ENCODE results near the gene KIAA0513.

DNA sequence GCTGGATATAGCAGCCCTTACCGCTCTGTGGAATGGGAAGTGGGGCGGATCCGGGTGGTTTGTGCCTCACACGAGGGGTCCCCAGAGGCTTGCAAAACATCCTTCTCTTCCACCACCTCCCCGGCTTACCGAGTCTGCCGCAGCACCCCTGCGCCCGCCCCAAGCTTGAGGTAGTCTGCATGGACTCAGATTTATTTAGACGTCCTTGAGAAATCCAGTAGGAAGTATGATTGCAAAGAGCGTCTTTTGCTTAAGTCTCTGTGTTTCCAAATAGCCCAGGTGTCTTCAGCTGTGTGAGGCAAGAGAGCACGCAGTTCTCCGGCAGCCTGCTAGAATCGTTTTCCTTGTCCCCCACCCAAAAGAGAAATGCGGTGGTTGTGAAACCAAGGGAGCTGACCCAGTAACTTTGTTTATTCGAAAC lies 2.4 kb downstream of the KIAA0513 start:
- TF ChIP-seq CTCF (IDR thresholded peaks at IDR 0.05) (no peak), EZH2 (IDR thresholded peaks at IDR 0.05; ENCODE audit: borderline replicate concordance, insufficient read depth, low read depth, low read length, poor library complexity, severe bottlenecking) (no peak)
